Keratinocyte (primary cell): ENCODE data around the gene TPK1.

Source experiments
- EZH2 ChIP-seq: IDR thresholded peaks from one replicate; pipeline ENCODE4 v1.6.1; 2012; ENCODE audit warnings: inconsistent platforms, mild to moderate bottlenecking, low read length, moderate library complexity
- TF ChIP-seq, protein P1 (sequence below), 3 experiments: IDR thresholded peaks in 1 of 3; conservative IDR thresholded peaks in 1 of 3; optimal IDR thresholded peaks in 1 of 3; 2 replicates in 2 of 3; 3 replicates in 1 of 3; pipeline versions ENCODE3 to v1.5.1; 2011; ENCODE audit warnings: low read length in 3 of 3, mild to moderate bottlenecking in 3 of 3, moderate library complexity in 2 of 3, control low read depth in 1 of 3, inconsistent platforms in 1 of 3; ENCODE audit not compliant: insufficient read depth in 2 of 3; ENCODE audit errors: extremely low read depth in 1 of 3

DNA sequence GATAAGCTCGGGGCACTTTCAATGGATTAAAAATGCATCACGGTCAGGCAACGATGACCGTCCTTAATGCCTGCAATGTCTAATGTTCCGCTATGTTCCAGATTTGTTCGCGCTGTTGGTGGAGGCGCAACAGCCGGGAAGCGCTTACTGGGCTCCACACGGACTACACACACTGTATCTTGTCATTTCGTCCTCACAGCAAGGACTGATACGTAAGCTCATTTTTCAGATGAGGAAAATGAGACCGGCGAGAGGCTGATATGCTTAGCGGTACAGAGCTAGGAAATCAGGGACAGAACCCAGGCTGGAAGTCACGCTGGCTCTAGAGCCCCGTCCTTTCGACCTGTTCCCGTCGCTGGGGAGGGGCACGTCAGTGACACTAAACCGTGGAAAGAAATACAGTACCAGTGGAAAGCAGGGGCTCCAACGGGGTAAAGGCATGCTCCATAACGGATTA lies 670 bp downstream of the TPK1 start:
- TF ChIP-seq, protein P1, sequence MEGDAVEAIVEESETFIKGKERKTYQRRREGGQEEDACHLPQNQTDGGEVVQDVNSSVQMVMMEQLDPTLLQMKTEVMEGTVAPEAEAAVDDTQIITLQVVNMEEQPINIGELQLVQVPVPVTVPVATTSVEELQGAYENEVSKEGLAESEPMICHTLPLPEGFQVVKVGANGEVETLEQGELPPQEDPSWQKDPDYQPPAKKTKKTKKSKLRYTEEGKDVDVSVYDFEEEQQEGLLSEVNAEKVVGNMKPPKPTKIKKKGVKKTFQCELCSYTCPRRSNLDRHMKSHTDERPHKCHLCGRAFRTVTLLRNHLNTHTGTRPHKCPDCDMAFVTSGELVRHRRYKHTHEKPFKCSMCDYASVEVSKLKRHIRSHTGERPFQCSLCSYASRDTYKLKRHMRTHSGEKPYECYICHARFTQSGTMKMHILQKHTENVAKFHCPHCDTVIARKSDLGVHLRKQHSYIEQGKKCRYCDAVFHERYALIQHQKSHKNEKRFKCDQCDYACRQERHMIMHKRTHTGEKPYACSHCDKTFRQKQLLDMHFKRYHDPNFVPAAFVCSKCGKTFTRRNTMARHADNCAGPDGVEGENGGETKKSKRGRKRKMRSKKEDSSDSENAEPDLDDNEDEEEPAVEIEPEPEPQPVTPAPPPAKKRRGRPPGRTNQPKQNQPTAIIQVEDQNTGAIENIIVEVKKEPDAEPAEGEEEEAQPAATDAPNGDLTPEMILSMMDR (optimal IDR thresholded peaks at IDR 0.05 in 1 of 3, IDR thresholded peaks at IDR 0.05 in 1 of 3, conservative IDR thresholded peaks at IDR 0.05 in 1 of 3; ENCODE audit: extremely low read depth in 1 of 3, insufficient read depth in 2 of 3, low read length in 3 of 3): no peak
- no peak for TF ChIP-seq EZH2
